Fibroblast of lung (primary cell): Measurements from ENCODE around the gene RPS23. TPM values are rescaled to one million over a fixed set of nuclear protein-coding genes. Genes with fewer than 3 reads are reported as not detected.
A peak's percentile ranks its signal among the peaks of the same experiment; 100 is the strongest.

ENCODE experiments used
- DNase-seq, 2 donors: peaks; one replicate each; pipeline versions ENCODE4 v3.0.0 to v3.0.0-alpha.2; 2010; ENCODE audit warnings: low read depth in 2 of 2
- H2AFZ ChIP-seq: 2 replicates; pipeline ENCODE4 v1.5.1; 2012; ENCODE audit warnings: low read length, control low read depth, inconsistent platforms
- H3K27ac ChIP-seq: 2 replicates; pipeline ENCODE4 v1.5.1; 2011; ENCODE audit warnings: low read length, control low read depth; ENCODE audit not compliant: insufficient read depth
- H3K27me3 ChIP-seq: 2 replicates; pipeline ENCODE4 v1.5.1; 2011; ENCODE audit warnings: mild to moderate bottlenecking, low read length; ENCODE audit not compliant: control insufficient read depth, insufficient read depth
- H3K36me3 ChIP-seq: 2 replicates; pipeline ENCODE4 v1.5.1; 2011; ENCODE audit warnings: low read length; ENCODE audit not compliant: control insufficient read depth, insufficient read depth
- H3K4me1 ChIP-seq: 2 replicates; pipeline ENCODE4 v1.5.1; 2011; ENCODE audit warnings: low read length; ENCODE audit not compliant: control insufficient read depth, insufficient read depth; ENCODE audit errors: extremely low read depth
- H3K4me2 ChIP-seq: 2 replicates; pipeline ENCODE4 v1.5.1; 2011; ENCODE audit warnings: low read length, control low read depth; ENCODE audit not compliant: insufficient read depth; ENCODE audit errors: extremely low read depth
- H3K4me3 ChIP-seq, 4 experiments: fragments of 200-600 bp in 1 of 4; sonication (generic) in 1 of 4; replicated peaks in 1 of 4; 2 replicates each; pipeline ENCODE4 v1.5.1; 2011 to 2016; ENCODE audit warnings: low read length in 4 of 4, low read depth in 3 of 4, mild to moderate bottlenecking in 3 of 4, control low read depth in 2 of 4, inconsistent platforms in 1 of 4, mixed read lengths in 1 of 4; ENCODE audit not compliant: insufficient read depth in 1 of 4; ENCODE audit errors: control extremely low read depth in 1 of 4
- H3K79me2 ChIP-seq: 2 replicates; pipeline ENCODE4 v1.5.1; 2012; ENCODE audit warnings: mild to moderate bottlenecking, low read length, inconsistent platforms; ENCODE audit not compliant: control insufficient read depth, insufficient read depth
- H3K9ac ChIP-seq: 2 replicates; pipeline ENCODE4 v1.5.1; 2011; ENCODE audit warnings: mild to moderate bottlenecking, low read length, control low read depth; ENCODE audit not compliant: insufficient read depth
- H3K9me3 ChIP-seq: 2 replicates; pipeline ENCODE4 v1.5.1; 2012; ENCODE audit warnings: low read depth, low read length; ENCODE audit not compliant: control insufficient read depth, insufficient read depth
- H4K20me1 ChIP-seq: 2 replicates; pipeline ENCODE4 v1.5.1; 2011; ENCODE audit warnings: low read length; ENCODE audit not compliant: control insufficient read depth, insufficient read depth; ENCODE audit errors: extremely low read depth
- CTCF ChIP-seq, 2 donors: IDR thresholded peaks in 1 of 2; conservative IDR thresholded peaks in 1 of 2; 1 replicate in 1 of 2; 2 replicates in 1 of 2; pipeline ENCODE4 v1.5.1; 2011 to 2012; ENCODE audit warnings: low read length in 2 of 2, control low read depth in 1 of 2, inconsistent platforms in 1 of 2, low read depth in 1 of 2, mild to moderate bottlenecking in 1 of 2
- EZH2 ChIP-seq: IDR thresholded peaks from 2 replicates; pipeline ENCODE4 v1.5.1; 2012; ENCODE audit warnings: low read length, control low read depth, mild to moderate bottlenecking; ENCODE audit errors: missing control alignments
- polyA plus RNA-seq, 2 donors: library from polyadenylated mRNA; depleted of rRNA in 1 of 2; stranded (reverse) in 1 of 2; unstranded in 1 of 2; fragments of >200 nt; gene quantifications; 2 replicates each; pipeline ENCODE4 v1.2.1, GENCODE V29; 2011 to 2012; ENCODE audit warnings: missing spikeins in 1 of 2
- total RNA-seq: library from RNA; depleted of rRNA; stranded (reverse); fragments of >200 nt; gene quantifications from 2 replicates; pipeline ENCODE4 v1.2.1, GENCODE V29; 2014

The RPS23 gene
- total and polyA plus RNA-seq, 2 donors (not counting 1 experiment from before 2014, with no cell fraction given): 2,712 to 7,387 TPM

- no peak overlapping the region for H3K4me2 ChIP-seq
- H3K9me3 ChIP-seq: no peaks in the 10 kb centered on the region
- H3K4me1 ChIP-seq: no peaks in the 10 kb centered on the region
- H3K4me3 ChIP-seq: no peak overlapping the region
- no peaks in the 10 kb centered on the region for H3K27me3 ChIP-seq
- no peak overlapping the region for H2AFZ ChIP-seq
- DNase-seq: no peak
- no peaks in the 10 kb centered on the region for H3K79me2 ChIP-seq
- H3K36me3 ChIP-seq: no peaks in the 10 kb centered on the region
- no peak overlapping the region for H3K27ac ChIP-seq
- no peak overlapping the region for H3K9ac ChIP-seq
- TF ChIP-seq CTCF (conservative IDR thresholded peaks at IDR 0.05 in 1 of 2, IDR thresholded peaks at IDR 0.05 in 1 of 2; ENCODE audit: low read depth in 1 of 2, low read length in 2 of 2): no peak
- TF ChIP-seq EZH2: no peak
- H4K20me1 ChIP-seq: no peaks in the 10 kb centered on the region
These were observed 43.3 kb downstream of the RPS23 start for GRCh38 chr5:82234885-82235284.

GRCh38 chr5:82225525-82226172, 52.5 kb downstream of the RPS23 start:
- Histone ChIP-seq H3K4me3 (no peak overlapping the region), H3K9me3 (no peaks in the 10 kb centered on the region), H3K4me1 (peaks cover 6% of the 10 kb centered on the region), H3K4me2 (peak overlapping the region; percentile 62), H3K9ac (no peak overlapping the region), H3K27ac (no peak overlapping the region), H3K36me3 (no peaks in the 10 kb centered on the region), H2AFZ (peak overlapping the region; percentile 85), H3K27me3 (no peaks in the 10 kb centered on the region), H4K20me1 (no peaks in the 10 kb centered on the region), H3K79me2 (no peaks in the 10 kb centered on the region)
- TF ChIP-seq EZH2 (no peak), CTCF (conservative IDR thresholded peaks at IDR 0.05 in 1 of 2, IDR thresholded peaks at IDR 0.05 in 1 of 2; ENCODE audit: low read depth in 1 of 2, low read length in 2 of 2) (peak; percentile 84 to 85)
- peak; percentile 40 to 75 for DNase-seq
